Stomach (tissue), 4 donors: ENCODE results near the gene ROBO1.

Source experiments
- CTCF ChIP-seq, 7 experiments: fragments of 450-650 bp in 4 of 7; fragments of 200-600 bp in 3 of 7; sonication (generic) in 3 of 7; IDR thresholded peaks; one replicate each; pipeline ENCODE4 v1.5.1; 2016 to 2019; ENCODE audit warnings: antibody characterized with exemption in 7 of 7, control low read depth in 2 of 7, mild to moderate bottlenecking in 1 of 7
- EP300 ChIP-seq: sonication (generic); formaldehyde crosslinking; IDR thresholded peaks from one replicate; pipeline ENCODE4 v1.6.1; 2017; ENCODE audit warnings: antibody characterized with exemption
- POLR2A ChIP-seq, 4 donors: fragments of 450-650 bp; IDR thresholded peaks; one replicate each; pipeline ENCODE4 v1.6.1; 2016; ENCODE audit warnings: antibody characterized with exemption in 4 of 4, control low read depth in 2 of 4, mild to moderate bottlenecking in 1 of 4, moderate library complexity in 1 of 4
- POLR2AphosphoS5 ChIP-seq, 3 donors: sonication (generic); formaldehyde crosslinking; IDR thresholded peaks; one replicate each; pipeline ENCODE4 v1.6.1; 2016; ENCODE audit warnings: antibody characterized with exemption in 3 of 3

DNA sequence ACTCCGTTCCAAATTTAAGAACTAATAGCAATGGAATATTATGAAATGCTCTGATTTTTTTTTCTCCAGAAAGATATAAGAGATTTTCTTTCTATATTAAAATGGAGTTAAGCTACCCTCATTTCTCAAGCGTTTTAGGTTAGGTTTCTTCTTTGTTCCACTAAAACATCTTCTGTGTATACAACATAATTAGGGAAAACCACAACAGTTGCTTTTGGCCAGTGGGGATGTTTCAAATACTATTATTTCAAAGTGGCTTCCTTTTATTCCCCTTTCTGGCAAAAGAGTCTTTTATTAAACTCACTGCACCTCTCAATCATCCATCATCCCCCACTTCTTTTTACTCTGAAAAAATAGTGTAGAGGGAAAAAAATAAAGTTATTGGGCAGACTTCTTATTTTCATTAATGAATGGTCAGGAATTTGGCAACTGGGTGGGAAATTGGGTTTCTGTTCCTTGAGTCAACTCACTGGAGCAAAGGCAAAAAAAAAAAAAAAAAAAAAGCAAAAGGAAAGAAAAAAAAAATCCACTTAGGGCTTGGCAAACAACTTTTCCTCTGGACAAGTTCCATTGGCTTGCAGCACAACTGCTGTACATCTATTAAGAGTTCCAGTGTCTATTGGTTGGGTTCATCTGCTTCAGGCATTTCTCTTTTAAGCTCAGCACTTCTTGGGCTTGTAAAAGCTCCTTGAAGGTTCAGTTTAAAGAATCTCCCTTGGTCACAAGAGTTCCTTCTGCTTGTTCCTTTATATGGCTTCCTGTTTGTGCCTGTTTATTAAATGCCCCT lies 963.4 kb downstream of the ROBO1 start:
- TF ChIP-seq CTCF (IDR thresholded peaks at IDR 0.05) (no peak), POLR2A (IDR thresholded peaks at IDR 0.05) (no peak), POLR2AphosphoS5 (IDR thresholded peaks at IDR 0.05) (no peak), EP300 (no peak)
